ENCODE results near the gene ZFAND6.
"Not testable (repeated sequence)": the region's sequence is repeated elsewhere in the genome, so short reads cannot be mapped to it uniquely, and the experiment has no call there.

The ZFAND6 gene

DNA sequence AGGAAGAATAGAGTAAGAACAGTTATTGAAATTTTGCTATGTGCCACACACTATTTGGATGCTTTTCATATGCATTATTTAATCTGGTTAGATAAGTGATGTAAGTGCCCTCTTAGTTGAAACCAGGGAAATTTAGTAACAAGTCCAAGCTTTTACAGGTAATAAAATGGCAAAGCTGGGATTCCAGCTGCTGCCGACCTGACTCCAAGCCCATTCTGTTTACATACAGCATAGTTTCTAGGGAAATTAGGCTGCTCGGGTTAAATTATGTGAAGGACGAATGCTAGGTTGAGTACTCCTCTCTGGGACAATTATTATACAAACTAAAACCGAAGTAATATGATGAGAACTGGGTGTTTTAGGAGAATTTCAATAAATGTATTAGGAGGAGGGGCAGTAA, 54.6 kb downstream of the ZFAND6 start:
- no peak overlapping the region for H3K4me3 ChIP-seq (ENCODE audit: low read depth, low read length)
- TF ChIP-seq, protein P1, sequence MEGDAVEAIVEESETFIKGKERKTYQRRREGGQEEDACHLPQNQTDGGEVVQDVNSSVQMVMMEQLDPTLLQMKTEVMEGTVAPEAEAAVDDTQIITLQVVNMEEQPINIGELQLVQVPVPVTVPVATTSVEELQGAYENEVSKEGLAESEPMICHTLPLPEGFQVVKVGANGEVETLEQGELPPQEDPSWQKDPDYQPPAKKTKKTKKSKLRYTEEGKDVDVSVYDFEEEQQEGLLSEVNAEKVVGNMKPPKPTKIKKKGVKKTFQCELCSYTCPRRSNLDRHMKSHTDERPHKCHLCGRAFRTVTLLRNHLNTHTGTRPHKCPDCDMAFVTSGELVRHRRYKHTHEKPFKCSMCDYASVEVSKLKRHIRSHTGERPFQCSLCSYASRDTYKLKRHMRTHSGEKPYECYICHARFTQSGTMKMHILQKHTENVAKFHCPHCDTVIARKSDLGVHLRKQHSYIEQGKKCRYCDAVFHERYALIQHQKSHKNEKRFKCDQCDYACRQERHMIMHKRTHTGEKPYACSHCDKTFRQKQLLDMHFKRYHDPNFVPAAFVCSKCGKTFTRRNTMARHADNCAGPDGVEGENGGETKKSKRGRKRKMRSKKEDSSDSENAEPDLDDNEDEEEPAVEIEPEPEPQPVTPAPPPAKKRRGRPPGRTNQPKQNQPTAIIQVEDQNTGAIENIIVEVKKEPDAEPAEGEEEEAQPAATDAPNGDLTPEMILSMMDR (IDR thresholded peaks at IDR 0.05; ENCODE audit: low read depth, low read length): no peak

DNA sequence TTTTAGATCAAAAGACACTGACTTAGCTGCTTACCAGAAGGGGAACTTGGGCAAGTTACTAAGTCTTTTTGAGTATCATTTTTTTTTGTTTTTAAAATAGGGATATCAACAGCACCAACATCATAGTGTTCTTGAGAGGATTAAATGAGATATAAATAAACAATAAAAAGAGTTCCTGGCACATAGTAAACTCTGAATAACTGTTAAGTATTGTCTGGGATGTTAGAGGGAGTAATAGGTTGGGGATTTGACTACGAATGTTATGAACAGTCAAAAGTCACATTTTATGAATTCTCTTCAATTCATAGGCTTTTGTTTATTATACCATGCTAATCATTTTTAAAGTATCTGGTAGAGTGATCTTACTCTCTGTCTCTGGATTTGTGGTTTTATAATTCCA, 55.5 kb downstream of the ZFAND6 start:
- TF ChIP-seq, protein P1 (IDR thresholded peaks at IDR 0.05; ENCODE audit: low read depth, low read length): no peak
- no peak overlapping the region for H3K4me3 ChIP-seq (ENCODE audit: low read depth, low read length)

DNA sequence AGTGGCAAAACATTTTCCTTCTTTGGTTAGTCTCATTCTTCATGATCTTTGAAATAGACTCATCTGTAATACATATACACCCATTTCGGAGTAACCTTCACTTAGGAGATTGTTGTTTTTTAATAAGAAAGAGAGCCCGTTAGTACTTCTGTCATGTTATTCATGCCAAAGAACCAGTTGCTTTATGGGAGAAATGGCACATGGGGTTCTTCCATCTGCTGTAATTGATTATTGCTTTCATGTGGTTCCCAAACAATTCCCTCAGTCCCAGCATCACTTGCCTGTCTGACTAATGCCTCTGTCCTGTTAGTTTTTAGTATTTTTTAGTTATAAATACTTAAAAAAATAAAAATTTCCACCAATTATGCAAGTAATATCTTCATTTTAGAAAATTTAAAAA, 59.5 kb downstream of the ZFAND6 start:
- H3K4me3 ChIP-seq (ENCODE audit: low read depth, low read length): no peak overlapping the region
- TF ChIP-seq, protein P1 (IDR thresholded peaks at IDR 0.05; ENCODE audit: low read depth, low read length): no peak

DNA sequence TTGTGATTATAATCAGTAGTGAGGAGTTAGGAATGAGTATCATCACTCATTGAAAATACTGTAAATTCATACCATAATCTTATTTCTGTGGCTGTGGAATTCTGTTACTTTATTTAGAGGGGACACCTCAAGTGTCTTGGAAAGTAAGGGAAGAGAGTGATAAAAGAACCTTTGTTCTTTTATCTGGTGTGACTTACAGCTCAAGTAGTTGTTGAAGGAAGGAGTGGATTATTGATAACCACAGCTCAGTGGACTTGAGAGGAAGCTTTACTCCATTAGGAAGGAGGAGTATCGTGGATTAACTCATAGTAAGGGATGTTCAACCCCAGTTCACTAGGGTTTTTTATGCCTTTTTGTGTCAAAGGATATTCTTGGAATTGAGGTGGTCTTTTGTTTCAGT, 61.2 kb downstream of the ZFAND6 start:
- TF ChIP-seq, protein P1 (IDR thresholded peaks at IDR 0.05; ENCODE audit: low read depth, low read length): no peak
- no peak overlapping the region for H3K4me3 ChIP-seq (ENCODE audit: low read depth, low read length)

DNA sequence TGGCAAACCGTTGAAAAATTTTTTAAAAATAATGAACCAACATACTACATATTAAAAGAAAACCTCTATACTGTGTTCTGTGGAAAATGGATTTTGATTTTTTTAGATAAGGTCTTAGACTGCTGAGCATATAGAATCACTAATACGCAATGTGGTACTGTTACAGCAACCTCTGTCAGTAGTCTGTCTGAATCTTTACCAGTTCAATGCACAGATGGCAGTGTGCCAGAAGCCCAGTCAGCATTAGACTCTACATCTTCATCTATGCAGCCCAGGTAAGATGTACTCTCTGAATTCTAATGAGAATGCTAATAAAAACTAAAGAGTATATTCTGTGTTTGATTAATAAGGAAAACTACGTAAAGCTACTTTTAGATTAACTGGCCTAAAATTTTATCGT, 62.1 kb downstream of the ZFAND6 start:
- no peak overlapping the region for H3K4me3 ChIP-seq (ENCODE audit: low read depth, low read length)
- TF ChIP-seq, protein P1 (IDR thresholded peaks at IDR 0.05; ENCODE audit: low read depth, low read length): no peak

DNA sequence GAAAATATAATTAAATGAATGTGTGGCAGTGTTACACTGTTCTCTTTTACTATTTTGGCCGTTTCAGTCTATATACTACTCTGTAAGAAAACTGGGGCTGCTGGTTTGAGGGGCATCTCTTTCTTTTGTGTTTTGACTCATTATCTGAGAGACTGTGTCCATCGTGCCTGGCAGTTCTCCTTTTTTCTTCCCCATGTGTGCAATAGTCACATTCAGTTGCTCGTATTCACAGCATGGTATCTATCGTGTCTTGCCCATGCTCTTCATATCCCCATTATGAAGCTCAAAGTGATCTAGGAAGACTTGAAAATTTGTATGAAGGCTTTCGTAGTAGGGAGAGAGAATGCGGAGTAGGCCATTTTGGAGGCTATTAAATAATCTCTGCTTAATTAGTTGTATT, 63.6 kb downstream of the ZFAND6 start:
- TF ChIP-seq, protein P1 (IDR thresholded peaks at IDR 0.05; ENCODE audit: low read depth, low read length): no peak
- H3K4me3 ChIP-seq (ENCODE audit: low read depth, low read length): no peak overlapping the region

DNA sequence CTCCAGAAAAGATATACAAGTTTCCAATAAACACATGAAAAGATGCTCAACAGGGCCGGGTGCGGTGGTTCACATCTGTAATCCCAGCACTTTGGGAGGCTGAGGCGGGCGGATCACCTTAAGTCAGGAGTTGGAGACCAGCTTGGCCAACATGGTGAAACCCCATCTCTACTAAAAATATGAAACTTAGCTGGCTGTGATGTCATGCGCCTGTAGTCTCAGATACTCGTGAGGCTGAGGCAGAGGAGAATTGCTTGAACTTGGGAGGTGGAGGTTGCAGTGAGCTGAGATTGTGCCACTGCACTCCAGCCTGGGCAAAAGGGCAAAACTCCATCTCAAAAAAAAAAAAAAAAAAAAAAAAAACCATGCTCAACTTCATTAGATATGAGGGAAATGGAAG, 67.8 kb downstream of the ZFAND6 start:
- not testable (repeated sequence) for H3K4me3 ChIP-seq (ENCODE audit: low read depth, low read length)

DNA sequence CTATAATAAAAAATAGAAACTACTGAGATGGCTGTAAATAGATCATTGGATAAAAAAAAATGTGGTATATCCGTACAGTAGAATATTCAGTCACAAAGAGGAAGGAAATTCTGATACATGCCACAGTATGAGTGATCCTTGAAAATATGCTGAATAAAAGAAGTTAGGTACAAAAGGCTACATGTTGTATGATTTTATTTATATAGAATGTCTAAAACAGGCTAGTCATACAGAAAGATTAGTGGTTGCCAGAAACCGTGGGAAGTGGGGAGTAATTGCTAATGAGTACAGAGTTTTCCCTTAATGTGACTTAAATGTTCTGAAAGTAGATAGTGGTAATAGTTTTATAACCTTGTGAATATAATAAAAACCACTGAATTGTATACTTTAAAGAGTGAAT, 68.4 kb downstream of the ZFAND6 start:
- H3K4me3 ChIP-seq (ENCODE audit: low read depth, low read length): no peak overlapping the region
- TF ChIP-seq, protein P1 (IDR thresholded peaks at IDR 0.05; ENCODE audit: low read depth, low read length): no peak

Data from WI38 (cell line).